SHP77 treated with DMSO at 0.1 percent for 48 hours (cell line): ENCODE results near the gene CRYM.
"Not testable (repeated sequence)": the region's sequence is repeated elsewhere in the genome, so short reads cannot be mapped to it uniquely, and the experiment has no call there.

Experiments
- DNase-seq: peaks from one replicate; lab custom pipeline; 2025; lab: John Stamatoyannopoulos, UW

Gene CRYM

GRCh38 chr16:21277927-21278706 lies at the start of gene CRYM:
TSS of gene CRYM (minus strand) at chr16:21278290. CDS start at chr16:21278251, 39 bp downstream.
- DNase-seq: no peak

- DNase-seq: no peak
Observed at GRCh38 chr16:21327046-21327445, 49.0 kb upstream of the CRYM start.

DNA sequence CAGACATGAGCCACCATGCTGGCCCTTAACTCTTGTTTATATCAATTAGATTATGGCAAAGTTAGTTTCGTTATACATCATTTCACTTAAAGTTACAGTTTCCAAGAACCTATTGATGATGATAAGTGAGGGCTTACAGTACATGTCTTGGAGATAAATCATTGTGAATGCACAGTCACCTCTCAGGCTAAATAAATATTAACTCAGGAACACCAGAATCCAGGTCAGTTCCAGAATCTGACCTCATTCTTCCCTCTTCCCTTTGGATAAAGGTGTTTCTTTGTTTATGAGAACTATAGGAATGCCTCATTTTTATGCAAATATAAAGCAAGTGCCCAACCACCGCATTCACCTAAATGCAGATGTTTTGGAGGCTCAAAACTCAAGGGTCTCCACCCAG lies 48.4 kb upstream of the CRYM start:
- DNase-seq: no peak

DNA sequence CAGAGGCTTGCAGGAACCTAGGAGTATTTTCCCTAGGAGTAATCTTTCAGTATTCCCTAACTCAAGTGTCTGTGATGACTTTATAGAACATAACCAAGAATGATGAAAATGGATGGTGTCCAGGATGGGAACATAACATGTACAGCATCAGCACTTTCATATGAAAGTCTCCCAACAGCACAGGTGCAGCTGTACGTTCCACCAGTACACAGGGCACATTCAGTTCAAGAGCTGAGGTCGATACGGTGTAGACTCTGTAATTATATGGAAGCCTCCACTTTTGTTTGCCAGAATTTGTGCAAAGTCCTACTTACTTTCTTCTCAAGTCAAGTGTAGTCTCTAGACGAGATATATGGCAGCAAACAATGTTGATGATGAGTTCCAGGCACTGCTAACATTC lies 46.2 kb upstream of the CRYM start:
- no peak for DNase-seq

GRCh38 chr16:21322251-21322650 lies 44.2 kb upstream of the CRYM start:
- not testable (repeated sequence) for DNase-seq

DNA sequence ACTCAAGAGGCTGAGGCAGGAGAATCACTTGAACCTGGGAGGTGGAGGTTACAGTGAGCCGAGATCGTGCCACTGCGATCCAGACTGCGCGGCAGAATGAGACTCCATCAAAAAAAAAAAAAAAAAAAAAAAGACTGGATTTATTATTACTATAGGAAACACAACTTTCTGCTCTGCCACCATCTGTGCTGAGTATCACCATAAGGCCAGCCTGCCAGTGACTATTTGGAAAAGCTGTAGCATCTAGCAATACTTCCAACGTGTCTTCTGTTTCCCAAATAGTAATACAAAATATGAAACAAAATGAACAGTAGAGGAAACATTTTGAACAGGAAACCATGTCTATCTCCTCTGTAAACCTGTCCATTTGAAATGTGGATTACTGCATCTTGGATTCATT lies 43.6 kb upstream of the CRYM start:
- DNase-seq: no peak

DNA sequence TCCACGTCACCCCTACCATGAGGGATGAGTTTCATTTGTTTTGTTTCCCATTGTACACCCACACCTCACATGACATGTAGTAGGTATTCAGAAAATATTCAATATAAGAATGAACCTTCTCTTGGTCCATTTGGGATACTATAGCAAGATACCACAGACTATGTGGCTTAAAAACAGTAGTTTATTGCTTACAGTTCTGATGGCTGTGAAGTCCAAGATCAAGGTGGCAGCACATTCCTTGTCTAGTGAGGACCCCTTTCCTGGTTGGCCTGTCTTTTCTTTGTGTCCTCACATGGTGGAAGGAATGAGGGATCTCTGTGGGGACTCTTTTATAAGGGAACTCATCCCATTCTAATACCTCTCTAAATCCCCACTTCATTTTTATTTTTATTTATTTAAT lies 36.2 kb upstream of the CRYM start:
- DNase-seq: no peak

- DNase-seq: not testable (repeated sequence)
Observed at GRCh38 chr16:21312863-21313372, 34.8 kb upstream of the CRYM start.

DNA sequence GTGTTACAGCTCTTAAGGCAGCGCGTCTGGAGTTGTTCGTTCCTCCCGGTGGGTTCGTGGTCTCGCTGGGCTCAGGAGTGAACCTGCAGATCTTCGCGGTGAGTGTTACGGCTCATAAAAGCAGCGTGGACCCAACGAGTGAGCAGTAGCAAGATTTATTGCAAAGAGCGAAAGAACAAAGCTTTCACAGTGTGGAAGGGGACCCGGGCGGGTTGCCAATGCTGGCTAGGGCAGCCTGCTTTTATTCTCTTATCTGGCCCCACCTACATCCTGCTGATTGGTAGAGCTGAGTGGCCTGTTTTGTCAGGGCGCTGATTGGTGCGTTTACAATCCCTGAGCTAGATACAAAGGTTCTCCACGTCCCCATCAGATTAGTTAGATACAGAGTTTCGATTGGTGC lies 34.0 kb upstream of the CRYM start:
- not testable (repeated sequence) for DNase-seq

GRCh38 chr16:21306712-21307111 lies 28.6 kb upstream of the CRYM start:
- not testable (repeated sequence) for DNase-seq

DNA sequence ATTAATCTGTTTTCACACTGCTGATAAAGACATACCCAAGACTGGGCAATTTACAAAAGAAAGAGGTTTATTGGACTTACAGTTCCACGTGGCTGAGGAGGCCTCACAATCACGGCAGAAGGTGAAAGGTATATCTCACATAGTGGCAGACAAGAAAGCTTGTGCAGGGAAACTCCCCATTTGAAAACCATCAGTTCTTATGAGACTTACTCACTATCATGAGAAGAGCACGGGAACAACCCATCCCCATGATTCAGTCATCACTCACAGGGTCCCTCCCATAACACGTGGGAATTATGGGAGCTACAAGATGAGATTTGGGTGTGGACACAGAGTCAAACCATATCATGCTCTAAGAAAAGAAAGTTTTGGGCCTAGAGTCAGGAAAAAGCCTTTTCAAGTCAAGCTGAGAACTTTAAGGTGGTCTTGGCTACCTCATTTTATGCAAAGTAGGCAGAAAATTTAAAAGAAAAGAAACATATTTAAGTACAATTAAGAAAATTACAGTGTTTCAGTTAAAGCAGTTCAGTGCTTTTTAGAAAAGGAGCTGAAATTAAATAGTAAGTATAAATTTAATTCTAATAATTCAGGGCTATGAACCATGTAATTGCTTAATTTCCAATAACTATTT lies 24.9 kb upstream of the CRYM start:
- no peak for DNase-seq

DNA sequence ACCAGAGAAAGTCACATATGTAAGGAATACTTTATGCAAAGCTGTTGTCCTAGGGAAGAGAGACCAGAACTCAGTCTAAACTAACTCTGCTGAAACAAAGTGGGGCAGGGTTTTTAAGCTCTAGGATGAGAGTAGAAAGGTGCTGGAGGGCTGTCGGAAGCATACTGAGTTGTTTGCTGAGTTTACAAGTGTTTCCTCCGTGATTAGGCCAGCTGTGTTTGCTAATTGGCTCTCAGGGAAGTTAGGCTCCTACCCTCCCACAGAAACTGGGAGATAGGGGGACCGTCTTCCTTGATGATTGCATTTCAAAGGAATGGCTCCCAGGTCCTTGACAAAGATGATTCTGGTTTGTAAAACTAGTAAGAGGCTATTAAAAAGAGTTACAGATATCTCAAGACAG lies 24.4 kb upstream of the CRYM start:
- DNase-seq: no peak

DNA sequence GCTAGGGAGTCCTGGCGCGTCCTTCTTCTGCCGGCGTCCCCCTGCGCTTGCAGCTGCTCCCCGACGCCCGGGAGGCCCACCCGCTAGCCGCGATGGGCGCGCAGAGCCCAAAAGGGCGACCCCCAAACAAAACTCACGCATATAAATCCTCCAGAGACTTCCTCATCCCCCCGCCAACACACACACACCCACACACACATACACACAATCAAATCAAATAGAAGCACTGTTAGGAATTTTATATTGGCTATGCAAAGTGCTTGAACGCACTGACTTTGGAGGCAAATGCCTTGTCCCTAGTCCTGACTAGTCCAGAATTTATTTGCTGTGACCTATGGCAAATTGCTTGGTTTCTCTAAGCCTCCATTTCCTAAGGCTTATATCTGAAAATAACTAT lies 23.8 kb upstream of the CRYM start:
- DNase-seq: no peak

- DNase-seq: peak; percentile 60
Observed at GRCh38 chr16:21301168-21301894, 23.2 kb upstream of the CRYM start.

- peak; percentile 98 for DNase-seq
Observed at GRCh38 chr16:21300309-21301167, 22.4 kb upstream of the CRYM start.

- DNase-seq: not testable (repeated sequence)
Observed at GRCh38 chr16:21289789-21290188, 11.7 kb upstream of the CRYM start.

DNA sequence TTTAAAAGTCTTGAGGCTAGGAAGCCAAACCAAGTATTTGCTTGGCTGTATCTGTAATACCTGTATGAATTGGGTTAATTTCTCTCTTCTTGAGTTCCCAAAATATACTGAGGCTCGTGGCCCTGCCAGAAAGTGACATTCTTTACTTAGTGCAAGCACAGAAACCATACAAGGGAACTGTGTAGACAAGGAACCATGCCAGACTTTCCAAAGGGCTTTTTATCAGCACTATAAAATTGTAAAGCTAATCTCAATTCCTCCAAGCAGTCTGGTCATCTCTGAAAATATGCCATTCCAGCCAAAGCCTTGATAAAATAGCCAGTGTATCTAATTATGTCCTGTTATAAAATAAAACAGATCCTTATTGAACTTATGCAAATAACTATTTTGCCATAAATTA lies 7.2 kb upstream of the CRYM start:
- DNase-seq: no peak

- DNase-seq: no peak
Observed at GRCh38 chr16:21284414-21284813, 6.3 kb upstream of the CRYM start.

DNA sequence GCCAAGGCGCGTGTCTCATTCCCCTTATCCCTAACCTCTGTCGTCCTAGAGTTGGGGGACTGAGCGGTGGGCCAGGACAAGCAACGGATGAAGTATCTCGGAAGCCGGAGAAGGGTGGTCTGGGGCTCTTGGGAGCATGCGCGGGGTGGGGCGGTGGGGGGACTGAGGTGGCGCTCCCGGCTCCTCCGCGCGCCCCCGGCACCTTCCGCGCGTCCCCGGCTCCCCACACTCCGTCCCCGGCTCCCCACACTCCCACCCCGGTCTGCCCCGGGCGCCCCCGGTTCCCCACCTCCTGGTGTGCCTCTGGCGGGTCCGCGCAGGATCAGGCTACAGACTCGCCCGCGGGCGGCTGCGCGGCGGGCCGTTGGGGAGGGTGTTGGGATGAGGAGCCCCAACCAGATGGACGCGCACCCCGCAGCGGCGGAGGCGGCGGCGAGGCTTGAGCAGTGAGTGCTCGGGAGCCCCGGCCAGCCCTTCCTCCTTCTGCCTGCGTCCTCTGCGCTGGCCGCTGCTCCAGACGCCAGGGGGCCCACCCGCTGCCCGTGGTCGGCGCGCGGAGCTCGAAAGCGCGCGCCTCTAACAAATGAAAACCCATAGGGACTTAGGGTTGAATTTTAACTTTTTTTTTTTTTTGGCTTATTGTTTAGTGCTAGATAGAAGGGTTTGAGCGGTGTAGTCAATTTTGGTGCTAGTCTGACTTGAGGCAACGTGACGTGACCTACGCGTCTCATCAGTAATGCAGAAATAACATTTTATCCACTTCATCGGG lies 5.6 kb upstream of the CRYM start:
- no peak for DNase-seq

- no peak for DNase-seq
Observed at GRCh38 chr16:21281698-21282389, 3.8 kb upstream of the CRYM start.
